ENCODE data around the gene DLL3.

DLL3 gene

GRCh38 chr19:39550197-39550596 is 51.5 kb downstream of the DLL3 start:
- DNase-seq (ENCODE audit: low read depth in 1 of 2, low spot score in 1 of 2): no peak

GRCh38 chr19:39553082-39553652 is 54.4 kb downstream of the DLL3 start:
- no peak for DNase-seq (ENCODE audit: low read depth in 1 of 2, low spot score in 1 of 2)

GRCh38 chr19:39554701-39555311 is 56.1 kb downstream of the DLL3 start:
- DNase-seq (ENCODE audit: low read depth in 1 of 2, low spot score in 1 of 2): no peak

- no peak for DNase-seq (ENCODE audit: low read depth in 1 of 2, low spot score in 1 of 2)
Observed at GRCh38 chr19:39555883-39556282, 57.1 kb downstream of the DLL3 start.
